Neural cell (in vitro differentiated cells): Measurements from ENCODE around the gene PDPN. TPM values are rescaled to one million over a fixed set of nuclear protein-coding genes. Genes with fewer than 3 reads are reported as not detected.

Source experiments
- H2AFZ ChIP-seq: fragments of 200-600, 300-800 bp; sonication (generic), shearing (Covaris generic); 2 replicates; pipeline ENCODE4 v1.6.0; 2014; ENCODE audit warnings: low read depth, mild to moderate bottlenecking, antibody characterized with exemption, low read length, moderate library complexity
- H3F3A ChIP-seq: fragments of 200-600 bp; shearing (Covaris generic); 2 replicates; pipeline ENCODE4 v1.6.1; 2016; ENCODE audit warnings: mild to moderate bottlenecking, moderate library complexity, mixed read lengths, antibody characterized with exemption, low read length; ENCODE audit not compliant: insufficient read depth, poor library complexity, severe bottlenecking
- H3K27ac ChIP-seq: fragments of 200-600, 300-800 bp; sonication (generic), shearing (Covaris generic); 2 replicates; pipeline ENCODE4 v1.5.1; 2014; ENCODE audit warnings: mild to moderate bottlenecking, low read length, moderate library complexity
- H3K27me3 ChIP-seq: fragments of 300-800, 200-600 bp; sonication (generic), shearing (Covaris generic); 2 replicates; pipeline ENCODE4 v1.6.0; 2014; ENCODE audit warnings: mild to moderate bottlenecking, low read depth, low read length, moderate library complexity; ENCODE audit not compliant: insufficient read depth
- H3K36me3 ChIP-seq: fragments of 300-800, 200-600 bp; sonication (generic), shearing (Covaris generic); 2 replicates; pipeline ENCODE4 v1.5.1; 2014; ENCODE audit warnings: mild to moderate bottlenecking, antibody characterized with exemption, low read length, moderate library complexity; ENCODE audit not compliant: insufficient read depth
- H3K4me2 ChIP-seq: fragments of 300-800, 200-600 bp; sonication (generic), shearing (Covaris generic); 2 replicates; pipeline ENCODE4 v1.6.0; 2014; ENCODE audit warnings: mild to moderate bottlenecking, low read length
- H3K4me3 ChIP-seq: fragments of 300-800, 200-600 bp; sonication (generic), shearing (Covaris generic); 2 replicates; pipeline ENCODE4 v1.5.1; 2014; ENCODE audit warnings: mild to moderate bottlenecking, low read length, moderate library complexity
- H3K79me2 ChIP-seq: fragments of 200-600 bp; shearing (Covaris generic); replicated peaks from 2 replicates; pipeline ENCODE4 v1.6.0; 2014; ENCODE audit warnings: mild to moderate bottlenecking, low read length, moderate library complexity; ENCODE audit not compliant: insufficient read depth
- H3K9ac ChIP-seq: fragments of 300-800, 200-600 bp; sonication (generic), shearing (Covaris generic); 2 replicates; pipeline ENCODE4 v1.6.1; 2016; ENCODE audit warnings: mild to moderate bottlenecking, low read length, mixed read lengths
- H3K9me2 ChIP-seq: fragments of 200-600 bp; shearing (Covaris generic); 2 replicates; pipeline ENCODE4 v1.6.1; 2016; ENCODE audit warnings: mild to moderate bottlenecking, low read length, mixed read lengths; ENCODE audit not compliant: insufficient read depth
- H3K9me3 ChIP-seq: fragments of 200-600, 300-800 bp; sonication (generic), shearing (Covaris generic); 2 replicates; pipeline ENCODE4 v1.6.1; 2016; ENCODE audit warnings: mild to moderate bottlenecking, mixed run types, low read length, moderate library complexity, mixed read lengths
- H4K20me1 ChIP-seq: fragments of 200-600 bp; shearing (Covaris generic); 2 replicates; pipeline ENCODE4 v1.6.1; 2016; ENCODE audit warnings: mild to moderate bottlenecking, mixed run types; ENCODE audit not compliant: insufficient read depth
- CTCF ChIP-seq: fragments of 450-650 bp; IDR thresholded peaks from 2 replicates; pipeline ENCODE4 v1.5.1; 2014; ENCODE audit warnings: antibody characterized with exemption, mild to moderate bottlenecking, moderate library complexity; ENCODE audit not compliant: poor library complexity, severe bottlenecking
- EZH2 ChIP-seq: fragments of 200-600, 300-800 bp; shearing (Covaris generic), sonication (generic); IDR thresholded peaks from 2 replicates; pipeline ENCODE4 v1.6.1; 2014; ENCODE audit warnings: antibody characterized with exemption, low read length, borderline replicate concordance, mild to moderate bottlenecking; ENCODE audit not compliant: insufficient read depth, poor library complexity, severe bottlenecking
- MXI1 ChIP-seq: fragments of 450-650 bp; conservative IDR thresholded peaks from 2 replicates; pipeline ENCODE4 v1.6.1; 2014; ENCODE audit warnings: antibody characterized with exemption, mild to moderate bottlenecking; ENCODE audit not compliant: poor library complexity, severe bottlenecking
- POLR2AphosphoS5 ChIP-seq: IDR thresholded peaks from 2 replicates; pipeline ENCODE4 v1.6.1; 2012
- RAD21 ChIP-seq: fragments of 450-650 bp; conservative IDR thresholded peaks from 2 replicates; pipeline ENCODE4 v1.6.1; 2014; ENCODE audit warnings: antibody characterized with exemption, mild to moderate bottlenecking, moderate library complexity
- SMC3 ChIP-seq: fragments of 450-650 bp; conservative IDR thresholded peaks from 2 replicates; pipeline ENCODE4 v1.6.1; 2014; ENCODE audit warnings: antibody characterized with exemption, mild to moderate bottlenecking, moderate library complexity; ENCODE audit not compliant: poor library complexity
- TAF1 ChIP-seq: IDR thresholded peaks from 2 replicates; pipeline ENCODE4 v1.6.1; 2012; ENCODE audit warnings: low read depth
- polyA plus RNA-seq: library from polyadenylated mRNA; depleted of rRNA; stranded (reverse); fragments of >200 nt; gene quantifications from 2 replicates; pipeline ENCODE4 v1.2.3, GENCODE V29; 2014
- TF ChIP-seq, protein P1 (sequence below): IDR thresholded peaks from 2 replicates; pipeline ENCODE4 v1.6.1; 2012; ENCODE audit warnings: borderline replicate concordance

The PDPN gene
- polyA plus RNA-seq, 1 donor from 2014 or later, result 0.63 TPM

DNA sequence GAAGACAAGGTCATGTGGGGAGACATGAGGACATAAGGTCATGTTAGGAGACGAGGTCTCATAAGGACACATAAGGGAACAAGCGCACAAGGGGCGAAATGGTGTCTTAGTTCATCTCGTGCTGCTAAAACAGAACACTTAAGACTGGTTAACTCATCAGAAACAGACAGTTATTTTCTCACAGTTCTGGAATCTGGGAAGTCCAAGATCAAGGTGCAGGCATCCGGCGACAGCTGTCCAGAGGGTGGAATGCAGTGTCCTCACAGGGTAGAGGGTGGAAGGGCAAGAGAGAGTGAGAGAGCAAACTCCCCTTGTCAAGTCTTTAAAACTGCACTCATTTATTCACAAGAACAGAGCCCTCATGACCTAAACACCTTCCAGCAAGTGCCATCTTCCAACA, 34.6 kb upstream of the PDPN start:
- Histone ChIP-seq H3K9me2 (no peaks in the 10 kb centered on the region), H3K9ac (no peak overlapping the region), H3K4me2 (no peak overlapping the region), H3K4me3 (no peak overlapping the region), H3K79me2 (no peaks in the 10 kb centered on the region), H3K27ac (no peak overlapping the region), H3K27me3 (no peaks in the 10 kb centered on the region), H3K9me3 (no peaks in the 10 kb centered on the region), H2AFZ (no peak overlapping the region), H4K20me1 (no peaks in the 10 kb centered on the region), H3F3A (no peaks in the 10 kb centered on the region), H3K36me3 (no peaks in the 10 kb centered on the region)
- TF ChIP-seq, protein P1, sequence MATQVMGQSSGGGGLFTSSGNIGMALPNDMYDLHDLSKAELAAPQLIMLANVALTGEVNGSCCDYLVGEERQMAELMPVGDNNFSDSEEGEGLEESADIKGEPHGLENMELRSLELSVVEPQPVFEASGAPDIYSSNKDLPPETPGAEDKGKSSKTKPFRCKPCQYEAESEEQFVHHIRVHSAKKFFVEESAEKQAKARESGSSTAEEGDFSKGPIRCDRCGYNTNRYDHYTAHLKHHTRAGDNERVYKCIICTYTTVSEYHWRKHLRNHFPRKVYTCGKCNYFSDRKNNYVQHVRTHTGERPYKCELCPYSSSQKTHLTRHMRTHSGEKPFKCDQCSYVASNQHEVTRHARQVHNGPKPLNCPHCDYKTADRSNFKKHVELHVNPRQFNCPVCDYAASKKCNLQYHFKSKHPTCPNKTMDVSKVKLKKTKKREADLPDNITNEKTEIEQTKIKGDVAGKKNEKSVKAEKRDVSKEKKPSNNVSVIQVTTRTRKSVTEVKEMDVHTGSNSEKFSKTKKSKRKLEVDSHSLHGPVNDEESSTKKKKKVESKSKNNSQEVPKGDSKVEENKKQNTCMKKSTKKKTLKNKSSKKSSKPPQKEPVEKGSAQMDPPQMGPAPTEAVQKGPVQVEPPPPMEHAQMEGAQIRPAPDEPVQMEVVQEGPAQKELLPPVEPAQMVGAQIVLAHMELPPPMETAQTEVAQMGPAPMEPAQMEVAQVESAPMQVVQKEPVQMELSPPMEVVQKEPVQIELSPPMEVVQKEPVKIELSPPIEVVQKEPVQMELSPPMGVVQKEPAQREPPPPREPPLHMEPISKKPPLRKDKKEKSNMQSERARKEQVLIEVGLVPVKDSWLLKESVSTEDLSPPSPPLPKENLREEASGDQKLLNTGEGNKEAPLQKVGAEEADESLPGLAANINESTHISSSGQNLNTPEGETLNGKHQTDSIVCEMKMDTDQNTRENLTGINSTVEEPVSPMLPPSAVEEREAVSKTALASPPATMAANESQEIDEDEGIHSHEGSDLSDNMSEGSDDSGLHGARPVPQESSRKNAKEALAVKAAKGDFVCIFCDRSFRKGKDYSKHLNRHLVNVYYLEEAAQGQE, result no peak
- no peak for TF ChIP-seq MXI1

- Histone ChIP-seq H3K27ac (no peak overlapping the region), H3K27me3 (no peaks in the 10 kb centered on the region), H3F3A (no peaks in the 10 kb centered on the region), H3K79me2 (no peaks in the 10 kb centered on the region), H4K20me1 (no peaks in the 10 kb centered on the region), H3K36me3 (no peaks in the 10 kb centered on the region), H3K4me2 (no peak overlapping the region), H3K9me2 (no peaks in the 10 kb centered on the region), H3K9me3 (no peaks in the 10 kb centered on the region), H3K9ac (no peak overlapping the region), H2AFZ (no peak overlapping the region), H3K4me3 (no peak overlapping the region)
- TF ChIP-seq EZH2 (no peak), CTCF (no peak), SMC3 (no peak), POLR2AphosphoS5 (no peak), RAD21 (no peak), TAF1 (no peak), MXI1 (no peak)
- TF ChIP-seq, protein P1, result no peak
These were observed 34.1 kb upstream of the PDPN start for GRCh38 chr1:13549521-13549920.
